Astrocyte of the cerebellum (primary cell): ENCODE results near the gene FOXR2.

Experiments
- DNase-seq: peaks from one replicate; pipeline ENCODE4 v3.0.0-alpha.2; 2011; ENCODE audit warnings: low read depth
- H3K4me3 ChIP-seq: 2 replicates; pipeline ENCODE4 v1.5.1; 2011; ENCODE audit warnings: mild to moderate bottlenecking, low read depth, low read length, moderate library complexity
- CTCF ChIP-seq: IDR thresholded peaks from 2 replicates; pipeline ENCODE4 v1.5.1; 2012; ENCODE audit warnings: low read length, low read depth, moderate library complexity, mild to moderate bottlenecking; ENCODE audit errors: missing control alignments
- in situ Hi-C: cut with HindIII; loops from 2 replicates; pipeline ENCODE4 v1.10.0; 2017; ENCODE audit warnings: low sequenced_read_pairs

Gene FOXR2

GRCh38 chrX:55663584-55663983 lies 40.4 kb downstream of the FOXR2 start:
- in situ Hi-C loops, result no loop called here
- DNase-seq, result no peak
- no peak for TF ChIP-seq CTCF
- H3K4me3 ChIP-seq, result no peak overlapping the region

GRCh38 chrX:55668084-55668483 lies 44.9 kb downstream of the FOXR2 start:
- no peak for TF ChIP-seq CTCF
- no peak for DNase-seq
- H3K4me3 ChIP-seq, result no peak overlapping the region
- in situ Hi-C loops, result no loop called here
